A549 (cell line): ENCODE data around the gene ADO. TPM values are rescaled to one million over a fixed set of nuclear protein-coding genes. Genes with fewer than 3 reads are reported as not detected.
A peak's percentile ranks its signal among the peaks of the same experiment; 100 is the strongest.
"Not testable (repeated sequence)": the region's sequence is repeated elsewhere in the genome, so short reads cannot be mapped to it uniquely, and the experiment has no call there.

Experiments
- ATAC-seq, 2 experiments: fragments of 200-7000 bp in 1 of 2; fragments of >200 bp in 1 of 2; cut with Nextera tagmentation in 1 of 2; cut with Tn5 transposase in 1 of 2; 3 replicates each; pipeline versions ENCODE4 v1.8.0 to v1.9.1; 2018 to 2020; ENCODE audit warnings: mild to moderate bottlenecking in 1 of 2, moderate library complexity in 1 of 2
- CTCF ChIA-PET: fragments of 300-600 bp; sonication (Branson Sonifier 250); formaldehyde crosslinking; extraction: SDS; loops from one replicate; lab custom pipeline; 2021; ENCODE audit warnings: antibody characterized with exemption, inconsistent platforms; lab: Yijun Ruan, JAX
- POLR2A ChIA-PET: fragments of 350-600 bp; formaldehyde crosslinking; extraction: SDS; loops from one replicate; lab custom pipeline; 2021; ENCODE audit warnings: antibody characterized with exemption, inconsistent platforms; lab: Yijun Ruan, JAX
- DNase-seq, 2 experiments: peaks; one replicate each; pipeline versions ENCODE4 v3.0.0 to v3.0.0-alpha.2; 2011 to 2016; ENCODE audit warnings: low read depth in 1 of 2, low spot score in 1 of 2
- FAIRE-seq: peaks from 2 replicates; lab custom pipeline; 2011; peaks lifted over from hg19 to GRCh38; lab: Jason Lieb, UNC
- H3K27ac ChIP-seq, 2 experiments: fragments of >200 bp; sonication (Bioruptor Twin); formaldehyde crosslinking; 3 replicates each; pipeline ENCODE4 v1.5.1; 2016 to 2017
- H3K4me1 ChIP-seq: fragments of >200 bp; sonication (Bioruptor Twin); formaldehyde crosslinking; 3 replicates; pipeline ENCODE4 v1.6.1; 2016
- H3K4me2 ChIP-seq: fragments of >200 bp; sonication (Bioruptor Twin); formaldehyde crosslinking; 3 replicates; pipeline ENCODE4 v1.6.1; 2016
- H3K4me3 ChIP-seq: fragments of >200 bp; sonication (Bioruptor Twin); formaldehyde crosslinking; 3 replicates; pipeline ENCODE4 v1.5.1; 2016
- H3K9me3 ChIP-seq: fragments of >200 bp; sonication (Bioruptor Twin); formaldehyde crosslinking; 3 replicates; pipeline ENCODE4 v1.6.1; 2016
- BCL3 ChIP-seq: fragments of >200 bp; sonication (Bioruptor Twin); formaldehyde crosslinking; IDR thresholded peaks from 3 replicates; pipeline ENCODE4 v1.6.1; 2016
- BHLHE40 ChIP-seq: IDR thresholded peaks from 2 replicates; pipeline ENCODE4 v1.6.1; 2012; ENCODE audit warnings: low read depth, low read length, inconsistent platforms
- CBX8 ChIP-seq: fragments of 200-600 bp; sonication (generic); IDR thresholded peaks from 2 replicates; pipeline ENCODE4 v1.6.1; 2016
- CEBPB ChIP-seq, 2 experiments: fragments of >200 bp in 1 of 2; sonication (Bioruptor Twin) in 1 of 2; formaldehyde crosslinking in 1 of 2; IDR thresholded peaks; 2 replicates each; pipeline ENCODE4 v1.6.1; 2012 to 2016
- EP300 ChIP-seq, 2 experiments: fragments of >200 bp; sonication (Bioruptor Twin); formaldehyde crosslinking; IDR thresholded peaks; 2 replicates in 1 of 2; 3 replicates in 1 of 2; pipeline ENCODE4 v1.6.1; 2016 to 2017
- FOXS1 ChIP-seq: fragments of 250-450 bp; sonication (Bioruptor Pico); IDR thresholded peaks from 2 replicates; pipeline ENCODE4 v1.5.0; 2020; ENCODE audit warnings: mild to moderate bottlenecking, moderate library complexity
- HOXA7 ChIP-seq: fragments of 250-450 bp; sonication (Bioruptor Pico); IDR thresholded peaks from 2 replicates; pipeline ENCODE4 v1.5.0; 2020; ENCODE audit warnings: mild to moderate bottlenecking, moderate library complexity
- KDM5A ChIP-seq: fragments of 200-600 bp; sonication (generic); IDR thresholded peaks from 2 replicates; pipeline ENCODE4 v1.6.1; 2016; ENCODE audit warnings: antibody characterized with exemption, mild to moderate bottlenecking
- MAFK ChIP-seq: fragments of 450-650 bp; IDR thresholded peaks from 2 replicates; pipeline ENCODE4 v1.6.1; 2014; ENCODE audit not compliant: partially characterized antibody
- MAZ ChIP-seq: fragments of 150-350 bp; IDR thresholded peaks from 2 replicates; pipeline ENCODE4 v1.6.1; 2014; ENCODE audit warnings: antibody characterized with exemption, low read depth, low read length, borderline replicate concordance
- NPAS2 ChIP-seq: fragments of 250-450 bp; sonication (Bioruptor Pico); IDR thresholded peaks from 2 replicates; pipeline ENCODE4 v1.8.0; 2022; ENCODE audit warnings: mild to moderate bottlenecking, moderate library complexity, borderline replicate concordance
- NR3C1 ChIP-seq: fragments of >200 bp; sonication (Bioruptor Twin); formaldehyde crosslinking; IDR thresholded peaks from 3 replicates; pipeline ENCODE4 v1.6.1; 2017
- POLR2A ChIP-seq: IDR thresholded peaks from 2 replicates; pipeline ENCODE4 v1.6.1; 2012; ENCODE audit warnings: mild to moderate bottlenecking, low read length
- POLR2AphosphoS2 ChIP-seq: conservative IDR thresholded peaks from 2 replicates; pipeline ENCODE4 v1.6.1; 2012; ENCODE audit warnings: low read length, improper control_type of control experiment, inconsistent platforms
- RAD21 ChIP-seq, 2 experiments: fragments of >200 bp in 1 of 2; sonication (Bioruptor Twin) in 1 of 2; formaldehyde crosslinking in 1 of 2; IDR thresholded peaks in 1 of 2; conservative IDR thresholded peaks in 1 of 2; 2 replicates in 1 of 2; 3 replicates in 1 of 2; pipeline ENCODE4 v1.6.1; 2012 to 2018; ENCODE audit warnings: inconsistent platforms in 1 of 2
- RARB ChIP-seq: fragments of 250-450 bp; sonication (Bioruptor Pico); IDR thresholded peaks from 2 replicates; pipeline ENCODE4 v1.8.0; 2021; ENCODE audit warnings: mild to moderate bottlenecking, moderate library complexity
- RFX5 ChIP-seq: fragments of 450-650 bp; IDR thresholded peaks from 2 replicates; pipeline ENCODE4 v1.7.1; 2014; ENCODE audit warnings: antibody characterized with exemption, mild to moderate bottlenecking, moderate library complexity
- RNF2 ChIP-seq: fragments of 200-600 bp; sonication (generic); IDR thresholded peaks from 2 replicates; pipeline ENCODE4 v1.6.1; 2016; ENCODE audit warnings: low read depth, mild to moderate bottlenecking, antibody characterized with exemption, moderate library complexity, borderline replicate concordance
- SREBF2 ChIP-seq: fragments of 450-650 bp; IDR thresholded peaks from 2 replicates; pipeline ENCODE4 v1.6.1; 2014; ENCODE audit warnings: mild to moderate bottlenecking, moderate library complexity
- TP53 ChIP-seq: fragments of 250-450 bp; sonication (Bioruptor Pico); IDR thresholded peaks from 2 replicates; pipeline ENCODE4 v1.5.0; 2021; ENCODE audit warnings: mild to moderate bottlenecking, moderate library complexity
- ZNF302 ChIP-seq: fragments of 250-450 bp; sonication (Bioruptor Pico); IDR thresholded peaks from 2 replicates; pipeline ENCODE4 v1.9.0; 2021; ENCODE audit warnings: inconsistent platforms, mild to moderate bottlenecking, moderate library complexity
- ZSCAN20 ChIP-seq: fragments of 250-450 bp; sonication (Bioruptor Pico); IDR thresholded peaks from 2 replicates; pipeline ENCODE4 v1.8.0; 2022; ENCODE audit warnings: mild to moderate bottlenecking, moderate library complexity
- WGBS: methylation state at CpG from one replicate; pipeline ENCODE4 v1.1.6; 2017; ENCODE audit errors: missing lambda C conversion rate; 5-methylcytosine and 5-hydroxymethylcytosine counted together
- polyA plus RNA-seq, 4 experiments: library from polyadenylated mRNA; depleted of rRNA in 3 of 4; stranded (reverse); fragments of >200 nt; fragmentation: RNase III in 1 of 4; extraction: RNeasy Plus Mini Kit Qiagen cat#74134 plus additional on column Dnase treatment in 1 of 4; gene quantifications; 2 replicates in 3 of 4; 3 replicates in 1 of 4; pipeline ENCODE4 v1.2.3, GENCODE V29; 2011 to 2017
- TF ChIP-seq, protein P1 (sequence below): fragments of 150-350 bp; IDR thresholded peaks from 2 replicates; pipeline ENCODE4 v1.6.1; 2014; ENCODE audit warnings: low read depth, mild to moderate bottlenecking, low read length

The ADO gene
- polyA plus RNA-seq, 2 of the 4 experiments (the other 2 are of a cell fraction), result 18.8 to 23.2 TPM

DNA sequence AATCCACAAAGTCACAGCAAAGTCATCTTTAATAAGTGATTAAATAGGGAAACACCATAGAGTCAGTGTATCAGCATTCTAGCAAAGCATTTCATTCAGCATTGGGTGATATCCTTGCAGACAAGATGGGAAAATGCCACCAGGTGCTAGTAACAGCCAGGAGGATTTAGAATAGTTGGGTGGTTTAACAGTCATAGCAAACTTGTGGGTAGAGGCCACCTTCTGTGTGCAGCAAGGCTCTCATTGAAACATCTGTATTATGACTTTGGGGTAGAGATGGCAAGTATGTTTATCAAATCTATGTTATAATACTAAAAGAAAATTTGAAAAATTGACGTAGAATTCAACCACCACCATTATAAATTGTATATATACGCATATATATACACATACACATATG, 26.4 kb upstream of the ADO start:
- no peak overlapping the region for H3K4me2 ChIP-seq

DNA sequence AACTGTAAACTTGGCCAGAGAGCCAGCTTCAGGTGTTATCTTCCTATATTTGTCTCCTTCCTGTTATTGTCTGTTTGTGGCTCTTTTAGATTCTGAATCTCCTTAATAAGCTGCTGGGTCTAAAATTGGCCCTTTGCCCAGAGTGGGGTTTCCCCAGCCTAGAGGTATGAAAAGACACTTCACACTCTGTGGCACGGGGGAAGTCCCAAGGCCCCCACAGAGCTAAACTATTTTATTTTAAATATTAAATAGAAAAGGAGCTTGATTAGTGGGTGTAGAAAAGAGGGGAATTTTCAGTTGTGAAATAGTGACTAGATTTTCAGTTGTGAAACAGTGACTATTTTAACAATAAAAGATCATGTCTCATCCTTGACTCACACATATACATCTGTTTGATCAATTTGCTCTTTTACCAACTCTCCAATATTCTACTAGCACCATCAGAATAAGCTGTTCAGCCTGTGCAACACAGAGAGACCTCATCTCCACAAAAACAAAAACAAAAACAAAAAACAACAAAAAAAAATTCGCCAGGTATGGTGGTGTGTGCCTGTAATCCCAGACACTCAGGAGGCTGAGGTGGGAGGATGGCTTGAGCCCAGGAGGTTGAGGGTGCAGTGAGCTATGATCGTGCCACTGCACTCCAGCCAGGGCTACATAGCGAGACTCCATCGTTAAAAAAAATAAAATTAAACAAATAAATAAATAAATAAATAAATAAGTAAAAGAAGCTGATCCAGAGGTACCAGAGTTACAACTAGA, 24.9 kb upstream of the ADO start:
- Histone ChIP-seq H3K4me3 (no peak overlapping the region), H3K9me3 (no peaks in the 10 kb centered on the region), H3K4me1 (no peaks in the 10 kb centered on the region), H3K27ac (no peak overlapping the region), H3K4me2 (no peak overlapping the region)
- WGBS, result 38% methylated on average over 5 of the region's 5 CpGs
- no peak for FAIRE-seq
- DNase-seq, result no peak
- ChIA-PET CTCF (interaction anchor here (0.9 kb wide), 1 partner anchor 379 kb away, joined by 3 read pairs; no protein-coding TSS in a partner anchor), POLR2A (no interaction called here)
- TF ChIP-seq MAFK (no peak), HOXA7 (CRISPR knock-in tag) (no peak), KDM5A (no peak), SREBF2 (no peak), NPAS2 (CRISPR knock-in tag) (no peak)
- ATAC-seq, result no peak

More for the DNA sequence above, 26.4 kb upstream of the ADO start:
- Histone ChIP-seq H3K4me3 (no peak overlapping the region), H3K4me1 (no peaks in the 10 kb centered on the region), H3K9me3 (no peaks in the 10 kb centered on the region), H3K27ac (no peak overlapping the region)
- DNase-seq (no peak), ATAC-seq (no peak), FAIRE-seq (peak; percentile 43)
- 38% methylated on average over 2 of the region's 2 CpGs for WGBS
- ChIA-PET POLR2A (no interaction called here), CTCF (no interaction called here)
- TF ChIP-seq FOXS1 (CRISPR knock-in tag) (no peak), SREBF2 (no peak), ZSCAN20 (CRISPR knock-in tag) (no peak), POLR2AphosphoS2 (no peak), BHLHE40 (no peak), CEBPB (IDR thresholded peaks at IDR 0.05) (no peak), EP300 (IDR thresholded peaks at IDR 0.05) (no peak), POLR2A (no peak)
- TF ChIP-seq, protein P1, sequence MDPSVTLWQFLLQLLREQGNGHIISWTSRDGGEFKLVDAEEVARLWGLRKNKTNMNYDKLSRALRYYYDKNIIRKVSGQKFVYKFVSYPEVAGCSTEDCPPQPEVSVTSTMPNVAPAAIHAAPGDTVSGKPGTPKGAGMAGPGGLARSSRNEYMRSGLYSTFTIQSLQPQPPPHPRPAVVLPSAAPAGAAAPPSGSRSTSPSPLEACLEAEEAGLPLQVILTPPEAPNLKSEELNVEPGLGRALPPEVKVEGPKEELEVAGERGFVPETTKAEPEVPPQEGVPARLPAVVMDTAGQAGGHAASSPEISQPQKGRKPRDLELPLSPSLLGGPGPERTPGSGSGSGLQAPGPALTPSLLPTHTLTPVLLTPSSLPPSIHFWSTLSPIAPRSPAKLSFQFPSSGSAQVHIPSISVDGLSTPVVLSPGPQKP, result no peak

- 35% methylated on average over 3 of the region's 3 CpGs for WGBS
- TF ChIP-seq CEBPB (IDR thresholded peaks at IDR 0.05), result peak; percentile 50 to 55; a peak in 3 of 4 replicates
- H3K27ac ChIP-seq, DNase-seq, CTCF ChIA-PET, H3K9me3 ChIP-seq, ATAC-seq, H3K4me2 ChIP-seq, H3K4me1 ChIP-seq, H3K4me3 ChIP-seq, FAIRE-seq: not testable (repeated sequence)
- POLR2A ChIA-PET, result interaction anchor here (0.9 kb wide), 1 partner anchor 20 kb away, joined by 3 read pairs; the partner anchor contains the start of gene ADO
Measured at GRCh38 chr10:62784537-62784936, 20.0 kb upstream of the ADO start.

DNA sequence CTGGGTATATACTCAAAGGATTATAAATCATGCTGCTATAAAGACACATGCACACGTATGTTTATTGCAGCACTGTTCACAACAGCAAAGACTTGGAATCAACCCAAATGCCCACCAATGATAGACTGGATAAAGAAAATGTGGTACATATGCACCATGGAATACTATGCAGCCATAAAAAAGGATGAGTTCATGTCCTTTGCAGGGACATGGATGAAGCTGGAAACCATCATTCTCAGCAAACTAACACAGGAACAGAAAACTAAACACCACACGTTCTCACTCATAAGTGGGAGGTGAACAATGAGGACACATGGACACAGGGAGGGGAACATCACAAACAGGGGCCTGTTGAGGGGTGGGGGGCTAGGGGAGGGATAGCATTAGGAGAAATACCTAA, 16.2 kb upstream of the ADO start:
- H3K4me3 ChIP-seq, ATAC-seq, DNase-seq, CTCF ChIA-PET, POLR2A ChIA-PET, H3K4me1 ChIP-seq, H3K27ac ChIP-seq, H3K4me2 ChIP-seq, H3K9me3 ChIP-seq, FAIRE-seq: not testable (repeated sequence)
- 37% methylated on average over 2 of the region's 2 CpGs for WGBS

DNA sequence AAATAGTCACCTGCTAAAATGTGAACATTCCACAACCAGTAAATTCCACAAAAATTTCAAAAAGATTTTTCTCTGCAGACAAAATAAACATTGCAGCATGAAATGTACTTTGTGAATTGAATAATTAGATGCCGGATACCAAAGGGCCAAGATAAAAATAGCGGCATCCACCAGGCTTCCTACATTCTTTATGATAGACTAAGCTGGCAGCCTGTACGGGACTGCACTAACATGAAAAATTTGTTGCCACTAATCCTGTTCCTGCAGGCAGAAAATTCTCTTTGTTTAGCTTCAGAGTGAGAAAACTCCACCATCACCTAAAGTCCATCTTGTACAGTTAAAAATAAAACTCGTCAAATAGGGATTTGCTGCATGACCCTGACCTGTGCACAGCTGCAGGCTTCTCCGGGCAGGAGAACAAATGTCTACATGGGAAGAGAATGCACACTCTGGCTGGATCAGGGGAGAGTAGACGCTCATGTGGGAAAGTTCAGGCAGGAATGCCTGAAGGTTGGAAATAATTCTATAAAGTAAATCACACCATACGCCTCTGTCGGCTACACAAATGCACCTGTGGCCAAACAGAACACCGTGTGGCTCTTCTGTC, 15.6 kb upstream of the ADO start:
- ChIA-PET POLR2A (no interaction called here), CTCF (interaction anchor here (1.7 kb wide), 1 partner anchor 10 kb away, joined by 5 read pairs; no protein-coding TSS in a partner anchor)
- no peak overlapping the region for H3K4me3 ChIP-seq
- H3K4me2 ChIP-seq, result no peak overlapping the region
- DNase-seq, result no peak
- FAIRE-seq, result no peak
- H3K4me1 ChIP-seq, result no peaks in the 10 kb centered on the region
- 45% methylated on average over 9 of the region's 9 CpGs for WGBS
- H3K9me3 ChIP-seq, result peaks cover 5% of the 10 kb centered on the region; the same call in 2 of the 3 replicates
- no peak for ATAC-seq
- no peak overlapping the region for H3K27ac ChIP-seq
- TF ChIP-seq SREBF2 (no peak), TP53 (no peak), RNF2 (no peak), POLR2A (no peak), ZNF302 (CRISPR knock-in tag) (no peak), BCL3 (no peak), CBX8 (no peak), CEBPB (IDR thresholded peaks at IDR 0.05) (no peak), NPAS2 (CRISPR knock-in tag) (no peak), FOXS1 (CRISPR knock-in tag) (no peak), RAD21 (conservative IDR thresholded peaks at IDR 0.05 in 1 of 2, IDR thresholded peaks at IDR 0.05 in 1 of 2) (no peak), RARB (CRISPR knock-in tag) (no peak), MAZ (no peak), NR3C1 (no peak), RFX5 (no peak)
